ENCODE measurements around the gene ERC2.

Gene ERC2

DNA sequence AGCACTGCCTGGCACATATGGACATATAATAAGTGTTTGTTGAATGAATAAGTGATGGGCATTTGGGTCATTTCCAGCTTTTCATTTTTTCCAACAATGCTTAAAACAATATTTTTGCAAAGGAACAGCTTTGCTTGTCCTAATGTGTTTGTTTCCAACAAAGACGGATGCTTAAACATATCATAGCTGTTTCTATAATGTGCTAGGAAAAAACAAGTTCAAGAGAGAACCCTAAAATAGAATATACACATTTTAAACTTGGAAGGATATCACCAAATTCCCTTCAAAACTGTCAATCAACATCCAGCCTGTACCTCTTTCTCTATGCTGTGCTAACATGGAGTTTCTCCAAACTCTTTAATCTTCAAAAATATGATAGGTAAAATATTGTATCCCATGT, 756.6 kb downstream of the ERC2 start:
- DNase-seq (ENCODE audit: low spot score), result no peak

DNA sequence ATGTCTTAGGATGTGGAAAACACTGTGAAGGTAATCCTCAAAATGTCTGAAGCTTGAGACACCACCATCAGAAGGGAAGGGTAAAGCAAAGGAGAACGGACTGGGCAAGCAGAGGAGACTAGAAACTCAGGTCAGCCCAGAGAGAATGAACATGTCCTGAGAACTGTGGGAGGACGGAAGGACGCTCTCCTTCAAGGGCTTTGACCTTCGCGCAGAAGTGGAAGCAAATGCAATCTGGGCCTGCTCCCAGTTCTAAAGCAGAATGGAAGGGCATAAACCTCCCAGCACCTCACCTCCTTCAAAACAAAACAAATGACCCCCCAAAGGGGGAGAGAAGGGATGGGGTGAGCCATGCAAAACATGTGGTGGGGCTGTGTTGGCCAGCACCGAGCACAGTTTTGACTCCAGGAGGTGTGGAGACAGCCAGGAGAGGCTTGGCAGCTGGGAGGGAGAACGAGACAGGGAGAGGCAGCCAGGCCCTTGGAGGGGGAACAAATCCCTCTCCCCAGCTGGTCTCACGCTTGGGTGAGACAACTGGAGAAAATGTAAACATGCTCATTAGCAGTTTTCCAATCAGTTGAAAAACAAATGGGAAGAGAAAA, 758.8 kb downstream of the ERC2 start:
- no peak for DNase-seq (ENCODE audit: low spot score)

DNA sequence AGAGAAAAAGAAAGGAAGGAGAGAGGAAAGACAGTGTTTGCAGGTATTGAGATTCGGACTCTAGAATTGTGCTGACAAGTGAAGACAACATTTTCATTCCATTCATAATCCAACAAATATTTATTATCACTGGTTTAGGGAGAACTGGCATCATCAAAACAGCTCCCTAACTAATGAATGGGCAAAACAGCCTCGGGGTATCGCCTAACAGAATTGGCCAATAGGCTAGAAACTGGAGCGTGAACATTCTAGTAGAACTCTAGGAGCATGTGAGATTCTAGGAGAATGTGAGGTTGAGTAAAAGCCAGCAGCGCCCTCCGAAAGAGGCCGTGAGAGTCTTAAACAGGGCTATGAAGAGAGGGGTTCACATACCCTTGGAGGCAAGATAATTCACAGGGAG, 759.3 kb downstream of the ERC2 start:
- no peak for DNase-seq (ENCODE audit: low spot score)

DNA sequence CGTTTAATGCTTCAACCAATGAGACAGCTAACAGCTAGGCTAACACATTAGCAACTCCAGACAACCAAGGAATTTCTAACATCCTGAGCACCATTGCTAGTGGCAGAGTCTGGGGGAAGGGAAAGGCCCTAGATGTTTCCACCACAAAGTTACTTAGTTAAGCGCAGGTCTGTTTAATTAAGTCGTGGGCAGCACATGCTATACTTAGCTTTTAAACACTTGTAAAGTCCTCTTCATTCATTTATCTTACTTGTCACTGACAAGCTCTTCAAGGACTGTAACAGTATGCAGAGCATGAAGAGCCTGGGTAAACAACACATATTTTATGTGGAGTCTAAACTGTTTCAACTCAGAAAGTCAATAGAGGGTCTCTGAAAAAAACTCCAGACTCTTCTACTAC, 760.0 kb downstream of the ERC2 start:
- no peak for DNase-seq (ENCODE audit: low spot score)

DNA sequence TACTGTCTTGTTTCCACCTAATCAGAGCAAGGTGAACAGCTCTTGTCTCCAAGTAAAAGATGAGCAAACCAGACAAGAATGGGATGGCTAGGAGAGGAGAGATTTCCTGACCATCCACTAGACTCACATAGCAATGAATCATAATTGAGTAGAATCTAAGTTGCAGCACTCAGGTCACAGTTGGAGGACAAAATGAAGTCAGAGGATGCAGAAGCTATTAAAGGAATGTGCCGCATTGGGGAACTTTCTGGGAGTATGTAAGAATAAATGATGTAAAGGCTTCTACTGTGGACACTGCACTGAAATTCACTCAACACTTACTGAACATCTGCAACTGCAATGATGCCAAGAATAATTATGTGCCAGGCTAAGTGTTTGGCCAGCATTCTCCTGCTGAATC, 763.7 kb downstream of the ERC2 start:
- DNase-seq (ENCODE audit: low spot score), result no peak

DNA sequence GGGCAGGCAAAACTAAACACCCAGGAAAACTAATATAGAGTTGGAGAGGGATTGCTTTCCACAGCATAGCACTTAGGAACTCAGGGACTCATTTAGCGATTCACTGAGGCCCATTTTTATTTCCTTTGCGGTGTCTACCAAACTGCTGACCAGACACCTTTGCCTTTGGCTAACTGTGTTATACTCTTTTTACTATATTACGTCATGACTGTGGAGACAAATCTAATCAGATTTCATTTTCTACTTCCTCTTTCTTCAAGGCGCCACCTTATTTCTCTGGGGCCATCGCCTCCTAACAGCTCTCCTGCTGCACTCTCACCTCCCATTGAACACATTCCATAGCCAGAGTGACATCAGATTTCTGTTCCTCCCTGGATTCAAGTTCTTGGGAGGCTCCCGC, 765.4 kb downstream of the ERC2 start:
- DNase-seq (ENCODE audit: low spot score), result no peak

DNA sequence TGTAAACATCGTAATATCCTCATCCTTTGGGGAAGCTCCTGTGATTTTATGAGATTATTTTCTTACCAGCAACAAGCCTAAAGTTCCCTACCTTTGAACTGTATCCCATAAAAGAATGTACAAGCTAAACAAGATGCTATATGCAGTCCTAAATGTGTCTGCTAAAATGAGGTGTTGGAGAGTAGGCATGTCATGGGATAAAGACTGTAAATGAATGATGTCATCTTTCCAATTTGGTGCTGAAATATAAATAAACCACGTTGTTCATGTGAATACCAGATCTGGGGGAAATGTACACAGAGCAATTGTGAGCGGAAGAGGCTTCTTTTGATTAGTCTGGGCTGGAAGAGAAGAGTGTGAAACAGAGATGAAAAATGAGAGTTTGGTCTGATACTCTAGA, 766.3 kb downstream of the ERC2 start:
- no peak for DNase-seq (ENCODE audit: low spot score)

DNA sequence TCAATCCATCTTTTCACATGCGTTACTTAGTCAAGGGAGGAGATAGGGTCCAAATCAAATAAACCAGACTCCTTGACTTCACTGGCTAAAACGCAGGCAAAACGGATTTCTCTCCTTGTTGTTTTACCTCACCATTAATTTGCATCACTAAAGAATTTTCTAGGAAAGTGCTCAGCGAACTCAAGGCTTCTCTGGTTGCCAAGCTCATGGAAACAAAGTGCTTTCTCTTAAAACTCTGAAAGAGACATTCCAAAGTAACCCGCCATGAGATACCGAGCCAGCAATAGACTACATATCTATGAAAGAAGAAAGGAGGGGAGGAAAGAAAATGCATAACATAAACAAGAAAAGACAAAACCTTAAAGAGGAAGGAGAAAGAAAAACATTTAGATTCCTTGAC, 769.4 kb downstream of the ERC2 start:
- no peak for DNase-seq (ENCODE audit: low spot score)

DNA sequence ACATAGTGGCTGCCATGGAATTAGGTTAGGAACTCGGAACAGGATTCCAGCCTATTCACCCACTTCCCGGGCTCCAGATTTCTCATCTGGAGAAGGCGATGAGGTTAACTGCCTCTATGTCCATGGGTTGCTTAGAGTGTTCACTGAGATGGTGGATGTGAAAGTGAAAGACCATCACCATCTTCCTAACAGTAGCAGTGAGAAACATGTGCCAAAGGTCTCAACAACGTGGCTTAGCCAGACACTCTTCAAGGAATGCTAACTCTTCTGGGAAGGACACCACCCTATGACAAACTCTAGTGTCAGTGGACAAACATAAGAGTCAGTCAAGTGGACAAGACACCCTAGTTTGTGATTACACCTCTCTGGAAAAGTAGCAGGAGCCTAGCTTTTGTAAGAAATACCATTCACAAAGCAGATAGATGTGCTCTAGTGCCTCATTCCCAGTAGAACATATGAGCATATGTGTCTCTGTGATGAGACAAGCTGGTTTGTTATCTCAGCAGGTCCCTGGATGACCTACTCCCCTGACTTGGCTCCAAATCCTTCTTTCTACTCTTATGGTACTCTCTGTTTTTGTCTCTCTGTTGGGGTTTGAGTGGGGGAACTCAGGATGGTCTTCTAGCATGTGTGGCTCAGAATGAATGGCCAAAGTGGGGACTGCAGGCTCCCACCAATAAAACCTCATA, 770.9 kb downstream of the ERC2 start:
- DNase-seq (ENCODE audit: low spot score), result no peak

DNA sequence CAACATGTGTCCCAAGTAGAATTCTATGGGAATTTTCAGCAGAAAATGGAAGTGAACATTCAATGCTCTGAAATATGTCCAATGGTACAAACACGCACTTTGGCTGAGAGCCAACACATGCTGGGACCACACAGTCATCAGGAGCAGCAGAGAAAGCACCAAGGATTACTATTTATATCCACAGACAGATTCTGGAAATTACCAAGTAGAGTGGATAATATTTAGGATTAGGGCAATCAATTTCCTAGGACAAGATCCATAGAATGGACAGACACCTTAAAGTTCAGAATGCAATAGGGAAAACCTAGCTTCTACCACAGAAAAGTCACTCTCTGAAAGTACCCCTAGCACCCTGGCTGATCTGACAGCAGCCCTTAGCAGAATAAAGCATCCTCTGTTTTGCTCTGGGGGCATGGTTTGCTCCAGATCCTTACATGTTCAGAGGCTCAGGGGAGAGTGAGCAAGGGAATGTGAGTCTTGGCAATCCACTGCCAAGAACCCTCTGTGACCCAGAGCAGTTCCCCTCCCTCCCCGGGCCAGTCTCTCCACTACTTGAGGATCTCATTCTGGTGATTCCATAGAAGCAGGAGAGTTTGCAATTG, 775.2 kb downstream of the ERC2 start:
- no peak for DNase-seq (ENCODE audit: low spot score)

DNA sequence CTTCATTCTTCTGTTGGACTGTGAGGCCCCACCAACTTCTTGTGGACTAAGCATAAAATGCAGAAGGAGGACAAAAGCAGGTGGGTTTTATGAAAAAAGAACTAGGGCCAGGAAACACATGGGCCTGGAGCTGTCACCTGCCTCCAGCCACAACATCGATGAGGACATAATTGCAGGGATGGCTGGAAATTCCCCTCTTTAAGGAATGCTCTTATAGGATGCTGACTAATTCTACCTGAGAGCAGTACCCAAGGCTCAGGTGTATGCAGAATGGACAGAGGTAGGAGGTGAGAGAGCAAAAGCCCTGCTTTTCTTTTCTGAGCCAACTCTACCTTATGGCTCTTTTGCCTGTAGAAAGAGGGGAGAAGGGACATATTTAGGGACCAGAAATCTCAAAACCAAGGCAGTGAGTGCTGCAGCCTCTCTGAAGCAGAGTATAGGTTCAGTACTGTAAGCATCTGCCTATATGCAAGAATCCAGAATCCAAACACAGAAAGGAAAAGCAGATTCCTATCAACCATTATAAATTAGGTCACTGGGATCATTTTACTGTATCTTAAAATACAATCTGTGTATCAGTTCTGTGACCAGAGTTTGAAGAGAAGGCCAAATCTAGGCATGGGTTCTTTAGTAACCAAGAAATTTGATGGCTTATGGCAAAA, 775.8 kb downstream of the ERC2 start:
- no peak for DNase-seq (ENCODE audit: low spot score)

DNA sequence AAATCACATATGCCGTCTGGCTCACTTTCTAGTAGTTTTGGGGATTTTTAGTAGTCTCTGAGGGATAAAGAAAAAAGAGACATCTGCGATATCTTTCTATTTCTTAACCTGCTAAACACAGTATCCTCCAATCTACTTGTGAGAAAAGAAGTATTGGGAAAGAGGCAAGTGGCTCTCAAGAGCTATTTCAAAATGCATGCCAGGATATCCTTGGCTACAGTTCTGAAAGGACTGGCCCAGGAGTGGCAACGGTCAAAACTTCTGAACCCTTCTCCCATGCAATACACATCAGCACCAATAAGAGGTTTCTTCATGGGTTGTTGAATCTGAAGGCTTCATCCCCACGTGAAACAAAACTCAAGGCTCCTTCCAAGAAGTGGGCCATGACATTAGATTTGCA, 777.1 kb downstream of the ERC2 start:
- DNase-seq (ENCODE audit: low spot score), result no peak

DNA sequence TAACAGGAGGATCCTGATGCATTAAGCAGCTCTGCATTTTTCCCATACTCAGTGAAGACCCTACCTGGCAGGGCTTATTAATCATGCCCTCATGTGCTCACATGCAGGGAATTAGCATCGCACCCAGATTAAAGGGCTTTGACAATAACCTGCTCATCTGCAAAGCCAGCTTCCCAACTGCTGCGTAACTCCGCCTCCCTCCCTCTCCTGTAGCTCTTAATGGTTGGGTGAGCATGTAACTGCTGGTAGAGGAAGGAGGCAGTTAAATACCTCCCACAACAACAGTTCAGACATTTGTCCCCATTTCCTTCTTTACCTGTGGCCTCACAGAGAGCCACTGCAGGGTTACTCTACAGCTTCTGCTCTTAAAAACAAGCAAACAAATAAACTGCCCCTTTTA, 777.5 kb downstream of the ERC2 start:
- no peak for DNase-seq (ENCODE audit: low spot score)

DNA sequence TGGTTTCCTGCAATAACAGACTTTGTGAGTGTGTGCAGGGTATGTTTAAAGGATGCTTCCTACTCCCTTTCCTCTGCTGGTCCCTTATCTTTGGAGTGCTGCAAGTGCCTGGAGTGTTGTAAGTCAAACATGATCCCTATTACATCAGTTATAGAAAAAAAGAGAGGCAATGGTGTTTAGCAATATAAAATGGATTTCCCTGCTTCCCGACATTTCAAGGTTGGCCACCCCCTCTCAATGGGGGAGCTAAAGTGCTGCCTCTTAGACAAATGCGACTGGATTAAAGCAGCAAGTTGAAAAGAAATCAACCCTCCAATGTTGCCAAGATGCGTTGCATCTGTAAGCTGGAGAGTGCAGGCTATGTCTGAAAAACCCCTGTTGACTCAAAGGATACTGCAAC, 778.1 kb downstream of the ERC2 start:
- no peak for DNase-seq (ENCODE audit: low spot score)

DNA sequence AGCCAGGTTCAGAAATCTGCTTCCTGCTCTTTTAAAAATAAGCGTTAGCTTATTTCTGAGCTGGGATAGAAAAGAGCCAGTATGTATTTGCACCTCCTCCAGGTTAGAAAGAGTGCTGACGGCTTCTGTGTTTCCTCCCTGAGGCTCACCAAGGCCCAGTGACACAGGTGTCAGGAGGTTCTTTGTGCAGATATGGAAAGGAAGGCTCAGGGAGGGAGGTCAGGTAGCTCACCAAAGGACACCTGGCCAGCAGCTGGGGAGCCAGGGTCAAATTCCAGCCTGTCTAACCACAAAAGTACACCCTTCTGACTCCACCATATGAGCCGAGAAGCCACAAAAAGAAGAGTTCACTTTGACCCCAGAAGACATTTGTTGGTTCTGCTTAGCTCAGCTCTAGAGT, 780.1 kb downstream of the ERC2 start:
- DNase-seq (ENCODE audit: low spot score), result no peak

DNA sequence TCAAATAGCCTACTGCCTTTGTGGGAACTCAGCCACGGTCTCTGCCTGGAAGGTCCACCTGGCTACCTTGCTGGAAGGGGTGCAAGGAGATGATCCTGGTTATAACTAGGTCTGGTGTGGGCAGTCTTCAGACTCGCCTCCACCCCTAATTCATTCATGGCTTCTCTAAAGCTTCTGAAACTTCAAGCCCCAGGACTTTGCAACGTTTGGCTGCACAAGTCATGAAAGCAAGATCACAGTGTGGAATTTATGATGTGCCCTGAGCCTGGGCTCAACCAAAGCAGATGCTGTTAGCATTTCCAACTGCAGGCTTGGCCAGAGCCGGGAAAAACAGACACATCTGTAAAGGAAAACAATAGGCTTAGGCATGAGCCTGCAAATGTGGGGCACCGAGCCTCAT, 780.7 kb downstream of the ERC2 start:
- DNase-seq (ENCODE audit: low spot score), result no peak

DNA sequence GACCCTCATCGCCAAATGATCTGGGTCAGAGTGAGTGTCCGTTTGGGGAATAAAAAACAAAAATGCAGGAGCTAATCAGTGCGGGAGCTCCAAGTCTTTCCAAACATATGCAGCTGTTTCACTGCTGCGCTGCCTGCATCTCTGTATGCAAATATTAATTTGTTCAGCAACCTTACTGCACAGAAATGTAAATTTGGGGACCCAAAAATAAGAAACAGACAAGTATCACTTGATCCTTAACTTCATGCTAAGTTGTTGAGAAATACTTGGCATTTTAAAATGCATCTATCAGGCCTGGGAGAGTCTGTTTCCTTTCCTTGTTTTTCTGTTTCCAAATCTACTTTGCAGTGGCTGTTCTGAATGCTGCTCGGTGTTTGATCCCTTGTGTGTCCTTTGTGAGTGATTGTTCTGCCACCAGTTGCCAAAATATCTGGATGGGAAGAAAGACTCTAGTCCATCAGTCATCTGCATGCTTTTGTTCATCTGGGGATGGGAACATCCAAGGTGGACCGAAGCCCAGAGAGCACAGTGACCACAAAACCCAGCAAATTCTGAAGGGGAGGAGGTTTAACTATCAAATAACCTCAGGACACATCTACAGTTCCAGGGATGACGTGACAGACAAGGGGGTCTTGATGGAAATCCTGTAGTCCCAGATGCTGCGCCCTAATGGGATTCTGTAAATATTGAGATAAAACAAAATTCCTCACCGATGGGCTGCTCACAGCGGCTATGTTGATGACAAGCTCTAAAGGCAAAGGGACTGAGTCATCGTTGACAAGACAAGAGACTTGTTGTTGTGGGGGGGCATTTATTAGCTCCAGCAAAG, 781.6 kb downstream of the ERC2 start:
- no peak for DNase-seq (ENCODE audit: low spot score)

DNA sequence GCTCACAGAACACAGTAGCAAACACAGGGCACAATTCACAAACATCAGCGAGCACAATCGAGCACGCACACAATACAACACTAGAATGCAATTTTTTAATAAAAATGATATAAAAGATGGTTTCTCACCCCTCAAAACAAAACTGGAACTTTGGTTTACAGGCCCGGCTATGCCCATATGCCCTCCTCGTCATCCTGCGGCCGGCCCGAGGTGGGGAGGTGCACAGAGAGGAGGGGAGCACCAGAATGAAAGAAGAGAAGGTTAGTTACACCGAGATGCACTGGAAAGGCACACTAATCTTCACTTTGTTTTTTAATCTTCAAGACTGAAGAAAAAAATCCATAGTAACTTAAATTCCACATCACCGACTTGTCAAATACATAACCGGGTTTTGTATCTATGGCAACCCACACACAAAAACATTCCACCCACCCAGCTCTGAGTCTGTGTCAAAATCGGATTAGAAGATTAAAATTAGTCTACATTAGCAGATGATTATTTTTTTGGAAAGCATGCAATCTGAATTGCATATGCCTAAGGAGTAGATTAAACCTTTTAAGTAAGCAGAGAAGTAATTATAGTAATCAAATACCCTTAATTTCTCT, 784.5 kb downstream of the ERC2 start:
- DNase-seq (ENCODE audit: low spot score), result no peak

DNA sequence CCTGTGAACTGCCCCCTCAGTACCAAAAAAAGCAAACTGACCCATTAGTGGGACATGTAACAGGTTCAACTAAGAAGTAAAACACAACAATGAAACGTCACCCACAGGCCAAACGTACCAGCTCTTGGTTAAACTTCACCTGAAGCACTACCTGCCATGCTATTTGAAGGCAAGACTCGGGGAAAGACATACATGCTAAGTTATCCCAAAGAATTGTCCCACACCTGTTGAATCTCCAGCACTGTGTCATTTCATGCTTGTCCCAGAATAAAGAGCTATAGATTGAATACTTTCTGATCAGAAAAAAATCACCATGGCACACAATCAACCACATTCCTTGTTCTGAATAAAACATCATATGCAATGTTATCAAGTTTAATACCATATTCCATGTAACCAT, 785.8 kb downstream of the ERC2 start:
- DNase-seq (ENCODE audit: low spot score), result no peak

DNA sequence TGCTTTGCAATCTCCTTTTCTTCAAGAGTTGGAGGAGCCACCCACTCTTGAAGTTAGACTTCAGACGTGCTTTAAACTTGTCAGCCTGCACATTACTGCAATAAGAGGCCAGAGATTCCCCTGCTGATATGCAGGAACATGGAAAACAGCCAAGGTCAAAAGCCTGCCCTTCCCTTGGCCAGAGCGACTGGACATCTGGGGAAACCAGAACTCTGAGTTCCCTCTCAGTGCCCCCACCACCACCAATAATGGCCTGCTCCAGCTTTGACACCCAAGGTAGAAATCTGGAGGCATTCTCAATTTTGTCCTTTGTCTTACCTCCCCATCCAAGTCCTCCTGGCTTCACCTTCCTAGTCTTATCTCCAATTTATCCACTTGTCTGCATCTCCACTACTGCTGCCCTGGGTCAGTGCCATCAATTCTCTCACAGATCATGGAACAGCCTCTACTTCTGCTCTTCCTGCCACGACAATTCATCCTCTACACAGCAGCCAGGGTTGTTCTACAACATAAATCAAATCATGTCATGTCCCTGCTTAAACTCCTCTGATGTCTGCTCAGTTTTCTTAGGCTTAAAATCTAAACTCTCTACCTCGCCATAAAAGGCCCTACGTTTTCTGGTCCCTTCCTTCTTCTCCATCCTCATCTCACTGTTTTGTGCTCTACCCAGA, 789.6 kb downstream of the ERC2 start:
- DNase-seq (ENCODE audit: low spot score), result no peak

DNA sequence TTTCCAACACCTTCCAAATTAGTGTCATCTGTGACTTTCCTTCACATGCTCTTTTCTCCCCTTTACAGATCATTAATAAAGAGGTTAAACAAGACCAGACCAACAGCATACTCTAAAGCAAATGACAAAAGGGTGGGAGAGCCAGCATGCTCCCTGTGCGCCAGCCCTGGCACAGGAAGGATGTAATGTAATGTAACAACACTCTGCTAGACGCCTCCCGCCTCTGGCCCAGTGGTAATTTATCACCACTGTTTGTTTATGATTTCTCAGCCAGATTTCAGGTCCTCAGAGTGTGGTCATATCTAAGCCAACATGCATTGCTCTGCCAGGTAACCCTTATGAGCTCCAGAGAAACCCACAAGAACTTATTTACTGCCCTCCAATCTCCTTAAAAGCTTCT, 791.6 kb downstream of the ERC2 start:
- no peak for DNase-seq (ENCODE audit: low spot score)

DNA sequence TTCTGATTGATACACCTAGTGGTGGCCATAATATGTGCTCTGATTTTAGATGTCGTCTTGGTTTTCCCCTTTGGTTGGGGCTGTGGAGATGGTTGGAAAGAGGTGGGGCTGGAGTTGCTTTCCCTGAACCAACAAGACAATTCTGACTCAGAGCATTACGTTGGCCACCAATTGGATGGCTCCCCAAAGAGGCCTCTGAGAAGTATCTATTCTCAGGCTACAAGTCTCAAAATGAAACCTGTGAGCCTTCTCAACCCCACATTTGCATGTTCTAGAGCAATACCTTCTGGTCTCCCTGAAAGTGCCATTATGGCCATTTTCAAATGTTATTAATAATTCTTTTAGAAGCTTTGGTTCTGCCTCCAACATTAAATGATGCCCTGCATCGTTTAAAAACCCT, 792.8 kb downstream of the ERC2 start:
- no peak for DNase-seq (ENCODE audit: low spot score)
